CD1c-positive myeloid dendritic cell (primary cell): ENCODE measurements around the gene FUZ.

Experiments
- DNase-seq: peaks from one replicate; pipeline ENCODE4 v3.0.0-alpha.2; 2016; ENCODE audit errors: extremely low spot score

Gene FUZ, protein sequence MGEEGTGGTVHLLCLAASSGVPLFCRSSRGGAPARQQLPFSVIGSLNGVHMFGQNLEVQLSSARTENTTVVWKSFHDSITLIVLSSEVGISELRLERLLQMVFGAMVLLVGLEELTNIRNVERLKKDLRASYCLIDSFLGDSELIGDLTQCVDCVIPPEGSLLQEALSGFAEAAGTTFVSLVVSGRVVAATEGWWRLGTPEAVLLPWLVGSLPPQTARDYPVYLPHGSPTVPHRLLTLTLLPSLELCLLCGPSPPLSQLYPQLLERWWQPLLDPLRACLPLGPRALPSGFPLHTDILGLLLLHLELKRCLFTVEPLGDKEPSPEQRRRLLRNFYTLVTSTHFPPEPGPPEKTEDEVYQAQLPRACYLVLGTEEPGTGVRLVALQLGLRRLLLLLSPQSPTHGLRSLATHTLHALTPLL

DNA sequence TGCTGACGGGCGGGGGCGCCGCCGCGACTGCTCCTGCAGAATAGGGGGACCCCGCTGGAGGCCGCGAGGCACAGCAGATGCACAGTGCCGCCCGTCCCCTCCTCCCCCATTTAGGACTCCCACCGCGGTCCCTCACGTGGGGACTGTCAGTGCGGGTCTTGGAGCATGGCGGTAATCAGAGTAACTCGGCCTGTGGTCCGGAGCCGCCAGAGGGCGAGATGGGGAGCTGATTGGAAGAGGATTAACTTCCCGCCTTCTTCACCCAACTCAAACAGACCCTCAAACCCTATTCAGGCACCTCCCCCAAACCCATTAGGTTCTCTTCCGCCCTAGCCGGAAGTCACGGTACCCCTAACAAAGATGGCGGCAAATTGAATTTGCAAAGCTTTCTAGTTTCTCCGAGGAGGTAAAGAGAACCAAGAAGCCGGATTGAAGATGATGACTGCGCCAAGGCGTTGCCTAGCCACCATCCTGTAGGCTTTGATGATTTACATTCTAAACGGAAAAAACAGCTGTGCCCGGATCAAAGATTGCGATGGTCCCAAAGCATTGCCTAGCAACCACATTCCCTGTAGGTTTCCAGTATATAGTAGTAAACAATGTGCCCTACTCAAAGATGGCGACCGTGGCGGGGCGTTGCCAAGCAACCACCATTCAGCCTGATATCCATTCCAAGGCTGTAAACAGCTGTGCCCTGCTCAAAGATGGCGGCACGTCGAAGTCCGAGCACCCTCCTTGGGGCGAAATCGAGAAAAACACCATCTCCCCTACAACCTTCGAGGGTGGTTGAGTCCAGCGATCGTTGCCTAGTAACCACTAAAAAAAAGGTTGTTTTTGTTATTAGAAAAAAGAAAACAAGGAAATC lies at the start of gene FUZ:
TSS of gene FUZ (minus strand) at position 296 of the 865 bp plus-strand sequence. CDS start at position 110, 186 bp downstream.
- DNase-seq, result peak; percentile 98

- no peak for DNase-seq
Measured at GRCh38 chr19:49862391-49863253, 49.5 kb upstream of the FUZ start.

DNA sequence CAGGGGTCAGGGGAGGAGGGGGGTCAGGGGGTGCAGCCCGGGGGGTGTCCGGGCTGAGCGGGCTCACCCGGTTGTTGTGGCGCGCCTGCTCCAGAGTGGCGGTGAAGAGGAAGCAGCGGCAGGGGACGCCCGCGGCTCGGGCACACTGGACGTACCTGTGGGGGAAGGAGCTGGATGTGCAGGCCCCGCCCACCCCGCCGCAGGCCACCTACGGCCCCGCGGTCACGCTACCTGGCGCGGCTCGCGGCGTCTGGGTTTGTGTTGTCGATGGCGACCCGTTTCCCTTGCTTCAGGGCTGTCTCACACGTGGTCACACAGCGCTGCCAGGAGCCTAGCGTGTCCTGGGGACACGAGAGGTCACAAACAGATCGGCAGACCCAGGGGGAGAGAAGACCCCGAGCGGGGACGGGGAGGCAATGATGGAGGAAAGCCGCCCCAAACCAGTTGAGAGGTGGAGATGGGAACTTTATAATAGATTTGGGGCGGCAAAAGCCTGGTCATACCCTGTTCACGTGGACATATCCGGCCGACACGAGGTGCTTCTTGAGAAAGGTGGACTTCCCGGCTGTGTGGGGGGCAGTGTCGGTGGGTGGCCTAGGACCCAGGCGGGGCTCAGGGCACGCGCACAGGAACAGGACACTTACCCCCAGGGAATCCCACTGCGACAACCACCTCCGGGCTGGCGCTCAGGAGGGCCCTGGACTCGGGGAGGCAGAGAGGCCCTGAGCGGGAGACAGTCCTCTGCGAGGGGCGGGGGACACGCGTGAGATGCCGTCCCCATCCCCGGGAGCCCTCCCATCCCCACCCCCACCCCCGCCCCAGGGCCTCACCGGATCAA lies 48.7 kb upstream of the FUZ start:
- DNase-seq, result no peak

DNA sequence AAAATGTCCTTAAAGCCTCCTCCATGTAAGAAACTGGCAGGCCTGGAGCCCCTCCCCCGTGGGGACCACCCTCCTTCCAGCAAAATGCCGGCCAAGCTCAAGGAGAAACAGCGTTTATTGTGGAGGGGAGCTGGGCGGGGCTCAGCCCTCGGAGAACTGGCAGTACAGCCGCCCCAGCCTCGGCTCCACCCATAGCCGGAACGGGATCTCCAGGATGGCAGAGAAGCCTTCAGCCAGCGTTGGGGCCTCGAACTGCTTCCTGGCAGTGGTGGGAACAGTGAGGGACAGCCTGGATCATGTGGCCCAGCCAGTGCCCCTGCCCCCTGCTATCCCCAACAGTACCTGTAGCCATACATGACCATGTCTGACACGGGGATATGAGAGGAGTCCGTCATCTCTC lies 48.0 kb upstream of the FUZ start:
- no peak for DNase-seq

DNA sequence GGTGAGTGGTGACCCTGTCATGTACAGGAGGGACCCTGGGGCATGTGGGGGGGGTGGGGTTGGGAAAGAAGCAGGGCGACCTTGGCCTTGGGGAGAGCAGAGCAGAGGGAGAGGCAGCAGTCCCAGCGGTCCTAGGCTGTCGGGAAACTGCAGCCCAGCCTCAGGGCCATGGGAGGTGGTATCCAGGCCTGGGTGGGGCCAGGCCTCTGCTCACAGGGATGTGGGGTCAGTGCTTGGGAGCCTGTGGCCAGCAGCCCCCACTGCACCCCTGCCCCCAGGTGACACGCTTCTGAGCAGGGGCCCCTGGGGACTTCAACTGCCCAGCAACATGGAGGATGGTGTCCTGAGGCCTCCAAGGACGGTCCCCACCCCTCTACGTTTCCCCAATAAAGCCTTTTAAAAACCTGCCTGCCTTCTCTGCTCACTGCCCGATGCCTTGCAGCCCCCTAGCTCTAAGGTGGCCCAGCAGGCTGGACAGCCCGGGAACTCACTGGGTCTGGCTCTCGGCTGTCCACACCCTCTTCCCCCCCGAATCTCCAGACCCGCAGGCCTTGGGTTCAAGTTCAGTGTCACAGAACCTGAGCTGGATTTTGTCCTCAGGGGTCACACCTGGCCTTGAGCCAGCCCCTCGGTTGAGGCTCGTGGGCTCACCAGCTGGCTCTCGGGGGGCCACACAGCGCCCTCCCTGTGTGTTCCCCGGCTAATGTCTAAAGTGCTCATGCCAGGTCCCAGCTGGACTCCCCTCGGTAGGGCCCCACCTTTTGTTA lies 47.4 kb upstream of the FUZ start:
- no peak for DNase-seq

DNA sequence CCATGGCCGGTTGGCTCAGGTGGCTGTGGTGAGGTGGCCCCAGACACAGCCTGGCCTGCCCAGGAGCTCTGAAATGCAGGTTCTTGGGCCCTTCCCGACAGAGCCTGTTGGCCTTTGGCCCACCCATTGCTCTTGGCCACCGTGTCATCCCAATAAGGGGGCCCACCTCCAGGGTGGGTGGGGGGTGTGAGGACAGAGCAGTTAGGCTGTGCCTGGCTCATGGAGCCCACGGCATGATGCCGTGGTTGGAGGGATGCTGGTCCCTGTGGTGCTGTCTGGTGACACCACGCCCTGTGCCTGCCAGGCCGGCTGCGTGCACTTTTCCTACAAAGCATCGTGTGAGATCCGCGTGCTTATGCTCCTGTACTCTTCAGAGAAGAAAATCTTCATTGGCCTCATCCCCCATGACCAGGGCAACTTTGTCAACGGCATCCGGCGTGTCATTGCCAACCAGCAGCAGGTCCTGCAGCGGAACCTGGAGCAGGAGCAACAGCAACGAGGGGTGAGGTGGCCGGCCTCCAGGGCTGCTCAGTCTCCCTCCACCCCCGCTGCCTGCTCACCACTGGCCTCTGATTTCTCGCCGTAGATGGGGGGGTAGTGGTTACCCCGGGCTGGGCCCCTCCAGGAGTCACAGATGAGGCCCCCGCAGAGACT lies 46.7 kb upstream of the FUZ start:
- no peak for DNase-seq

GRCh38 chr19:49858088-49858985 lies 45.2 kb upstream of the FUZ start:
- no peak for DNase-seq

DNA sequence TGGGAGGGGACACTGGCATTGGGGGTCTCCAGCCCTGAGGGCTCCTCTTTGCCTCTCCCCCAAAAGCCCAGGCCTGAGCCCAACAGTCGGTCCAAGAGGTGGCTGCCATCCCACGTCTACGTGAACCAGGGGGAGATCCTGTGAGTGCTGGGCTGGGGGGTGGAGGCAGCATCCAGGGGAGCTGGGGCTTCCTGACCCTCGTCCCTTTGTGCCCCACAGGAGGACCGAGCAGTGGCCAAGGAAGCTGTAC lies 44.7 kb upstream of the FUZ start:
- DNase-seq, result no peak

GRCh38 chr19:49857061-49857837 lies 44.2 kb upstream of the FUZ start:
- DNase-seq, result no peak

DNA sequence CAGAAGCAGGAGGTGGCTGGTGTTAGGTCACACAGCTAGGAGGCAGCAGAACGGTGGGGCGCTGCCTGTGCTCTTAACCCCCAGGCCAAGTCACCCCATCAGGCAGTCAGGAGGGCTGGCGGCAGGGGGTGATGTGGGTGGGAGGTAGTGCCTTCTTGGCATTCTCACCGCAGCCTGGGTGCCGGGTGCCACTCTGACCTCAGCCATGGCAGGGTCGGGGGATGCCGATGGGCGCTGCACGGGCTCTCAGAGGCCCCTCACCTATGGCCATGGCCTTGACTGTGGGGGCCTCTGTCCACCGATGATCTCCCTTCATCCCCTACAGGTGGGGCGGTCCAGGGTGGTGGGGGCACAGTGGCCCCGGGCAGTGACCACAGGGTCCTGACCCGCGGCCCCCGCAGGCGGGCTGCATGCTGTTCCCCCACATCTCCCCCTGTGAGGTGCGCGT lies 43.5 kb upstream of the FUZ start:
- no peak for DNase-seq

- DNase-seq, result no peak
Measured at GRCh38 chr19:49855676-49856573, 42.8 kb upstream of the FUZ start.

GRCh38 chr19:49855277-49855675 lies 42.2 kb upstream of the FUZ start:
- DNase-seq, result no peak

GRCh38 chr19:49854378-49855263 lies 41.5 kb upstream of the FUZ start:
- no peak for DNase-seq

- DNase-seq, result no peak
Measured at GRCh38 chr19:49853852-49854377, 40.8 kb upstream of the FUZ start.

DNA sequence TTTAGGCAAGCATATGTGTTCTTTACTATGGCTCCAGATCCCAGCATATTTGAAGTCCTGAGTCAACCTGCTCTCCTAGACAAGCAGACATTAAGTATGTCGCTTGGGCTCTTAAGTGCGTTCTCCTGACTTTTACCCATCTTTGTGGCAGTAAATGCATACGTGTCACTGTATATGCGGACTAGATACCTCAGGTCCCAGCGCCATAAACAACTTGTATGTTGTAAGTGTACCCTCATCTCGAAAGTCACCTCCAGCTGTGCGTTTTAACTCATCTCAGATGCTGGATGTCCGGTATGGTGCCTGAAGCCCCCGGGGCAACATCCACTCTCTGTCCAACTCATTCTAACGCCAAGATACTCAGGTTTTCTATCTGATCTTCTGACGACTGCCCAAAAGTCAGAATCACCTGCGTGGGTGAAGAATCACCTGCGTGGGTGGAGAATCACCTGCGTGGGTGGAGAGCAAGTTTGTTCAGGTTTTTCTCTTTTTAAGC lies 39.6 kb upstream of the FUZ start:
- no peak for DNase-seq
